Measurements from ENCODE around the gene SARDH. TPM values are rescaled to one million over a fixed set of nuclear protein-coding genes. Genes with fewer than 3 reads are reported as not detected.

Gene SARDH
- total and polyA plus RNA-seq, 5 donors, result 1.7 to 3.2 (median 2.7) TPM

GRCh38 chr9:133717113-133718031 lies 20.8 kb downstream of the SARDH start:
- peak in 2 of 3 donors; percentile 46 to 57 for DNase-seq
- Histone ChIP-seq H3K9me3 (ENCODE audit: control insufficient read depth, low read length) (no peaks in the 10 kb centered on the region), H3K27ac (ENCODE audit: low read length) (no peak overlapping the region), H3K27me3 (ENCODE audit: control insufficient read depth, insufficient read depth) (no peaks in the 10 kb centered on the region), H3K4me3 (ENCODE audit: low read length) (no peak overlapping the region), H3K4me1 (ENCODE audit: control insufficient read depth, insufficient read depth, low read length) (peaks cover 7% of the 10 kb centered on the region)
- intact Hi-C loops (cut with DNase I), result loop anchor here in 1 of 4 donors (2.0 to 10.0 kb wide), 2 partner anchors 185 to 303 kb away; partner anchors contain the start of gene REXO4
- WGBS, result 94% methylated on average over 20 of the region's 20 CpGs
- ATAC-seq, result no peak

DNA sequence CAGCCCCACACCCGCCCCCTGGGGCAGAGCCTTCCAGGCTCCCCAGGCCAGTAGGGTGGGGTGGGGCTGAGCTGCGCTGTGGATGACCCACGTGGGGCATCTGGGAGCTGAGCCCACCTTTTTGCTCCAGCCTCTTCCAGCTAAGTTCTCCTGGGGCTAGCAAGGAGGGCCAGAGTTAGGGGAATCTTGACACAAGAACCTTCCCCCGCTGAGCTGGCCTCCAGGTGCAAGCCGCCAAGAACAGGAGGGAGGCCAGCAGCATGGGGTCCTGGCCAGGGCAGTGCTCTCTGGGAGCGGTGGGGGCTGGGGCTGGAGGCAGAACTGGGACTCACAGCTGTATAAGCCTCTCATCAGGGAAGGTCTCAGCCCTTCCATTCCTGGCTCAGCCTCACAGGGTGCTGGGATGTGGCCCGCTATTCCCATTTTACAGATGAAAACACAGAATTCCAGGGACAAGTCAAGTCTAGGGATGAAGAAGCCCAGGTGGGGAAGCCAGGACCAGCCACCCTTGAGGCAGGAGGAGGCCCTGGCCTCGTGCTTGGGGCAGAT lies 21.5 kb downstream of the SARDH start:
- no peak overlapping the region for H3K4me3 ChIP-seq (ENCODE audit: low read length)
- ATAC-seq (peak; percentile 55), DNase-seq (peak; percentile 74 to 89 (median 84))
- peaks cover 7% of the 10 kb centered on the region for H3K4me1 ChIP-seq (ENCODE audit: control insufficient read depth, insufficient read depth, low read length)
- WGBS, result 69% methylated on average over 8 of the region's 8 CpGs
- H3K27ac ChIP-seq (ENCODE audit: low read length), result no peak overlapping the region
- intact Hi-C loops (cut with DNase I), result loop anchor here in 1 of 4 donors (2.0 to 10.0 kb wide), 2 partner anchors 184 to 302 kb away; partner anchors contain the start of gene REXO4
- no peaks in the 10 kb centered on the region for H3K27me3 ChIP-seq (ENCODE audit: control insufficient read depth, insufficient read depth)
- no peaks in the 10 kb centered on the region for H3K9me3 ChIP-seq (ENCODE audit: control insufficient read depth, low read length)

DNA sequence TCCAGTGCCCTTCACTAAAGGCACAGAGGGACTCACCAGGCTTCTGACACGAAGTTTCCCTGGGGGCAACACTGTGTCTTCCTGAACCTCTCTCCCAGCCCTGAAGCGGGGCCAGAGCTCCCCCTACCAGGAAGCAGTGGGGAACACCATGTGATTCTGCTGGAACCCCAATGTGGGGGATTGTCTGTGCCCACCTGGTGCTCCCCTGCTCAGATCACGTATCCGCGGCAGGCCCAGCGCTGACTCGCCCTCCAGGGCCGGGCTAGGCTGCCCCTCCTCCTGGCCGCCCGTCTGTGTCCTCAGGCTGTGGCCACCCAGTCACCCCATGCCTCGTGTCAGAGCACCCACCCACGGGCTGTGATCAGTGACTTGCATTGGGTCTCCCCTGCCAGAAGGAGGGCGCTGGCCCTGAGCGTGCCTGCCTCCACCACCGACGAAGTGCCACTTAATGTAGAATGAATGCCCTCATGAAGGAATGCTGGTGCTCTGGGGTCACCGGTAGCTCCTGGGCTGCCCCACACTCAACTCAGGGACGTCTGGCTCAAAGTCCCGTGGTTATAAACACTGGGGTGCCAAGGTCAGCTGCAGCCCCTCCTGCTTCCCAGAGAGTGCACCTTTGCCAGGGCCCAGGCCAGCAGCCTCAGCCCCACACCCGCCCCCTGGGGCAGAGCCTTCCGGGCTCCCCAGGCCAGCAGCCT lies 22.1 kb downstream of the SARDH start:
- WGBS, result 54% methylated on average over 21 of the region's 21 CpGs
- intact Hi-C loops (cut with DNase I), result loop anchor here in 1 of 4 donors (2.0 to 10.0 kb wide), 2 partner anchors 183 to 301 kb away; partner anchors contain the start of gene REXO4
- Histone ChIP-seq H3K27me3 (ENCODE audit: control insufficient read depth, insufficient read depth) (no peaks in the 10 kb centered on the region), H3K4me1 (ENCODE audit: control insufficient read depth, insufficient read depth, low read length) (peaks cover 7% of the 10 kb centered on the region), H3K27ac (ENCODE audit: low read length) (peak overlapping the region; percentile 43), H3K9me3 (ENCODE audit: control insufficient read depth, low read length) (no peaks in the 10 kb centered on the region), H3K4me3 (ENCODE audit: low read length) (no peak overlapping the region)
- DNase-seq (peak in 2 of 3 donors; percentile 76 to 77), ATAC-seq (peak; percentile 13 to 15)

GRCh38 chr9:133715295-133715865 lies 22.8 kb downstream of the SARDH start:
- H3K4me3 ChIP-seq (ENCODE audit: low read length), result no peak overlapping the region
- DNase-seq (peak; percentile 80 to 89 (median 88)), ATAC-seq (peak; percentile 56 to 60)
- intact Hi-C loops (cut with DNase I), result loop anchor here in 1 of 4 donors (10.0 kb wide), 1 partner anchor 301 kb away; the partner anchor contains the start of gene REXO4
- 34% methylated on average over 23 of the region's 23 CpGs for WGBS
- peaks cover 7% of the 10 kb centered on the region for H3K4me1 ChIP-seq (ENCODE audit: control insufficient read depth, insufficient read depth, low read length)
- no peaks in the 10 kb centered on the region for H3K9me3 ChIP-seq (ENCODE audit: control insufficient read depth, low read length)
- peak overlapping the region; percentile 43 for H3K27ac ChIP-seq (ENCODE audit: low read length)
- H3K27me3 ChIP-seq (ENCODE audit: control insufficient read depth, insufficient read depth), result no peaks in the 10 kb centered on the region

GRCh38 chr9:133714606-133715294 lies 23.4 kb downstream of the SARDH start:
- 52% methylated on average over 15 of the region's 15 CpGs for WGBS
- ATAC-seq (peak; percentile 59 to 69), DNase-seq (peak; percentile 82 to 93 (median 90))
- Histone ChIP-seq H3K27ac (ENCODE audit: low read length) (peak overlapping the region; percentile 21), H3K4me1 (ENCODE audit: control insufficient read depth, insufficient read depth, low read length) (peaks cover 7% of the 10 kb centered on the region), H3K9me3 (ENCODE audit: control insufficient read depth, low read length) (no peaks in the 10 kb centered on the region), H3K27me3 (ENCODE audit: control insufficient read depth, insufficient read depth) (no peaks in the 10 kb centered on the region), H3K4me3 (ENCODE audit: low read length) (no peak overlapping the region)
- intact Hi-C loops (cut with DNase I), result loop anchor here in 1 of 4 donors (5.0 to 10.0 kb wide), 2 partner anchors 127 to 300 kb away; partner anchors contain the start of gene REXO4

DNA sequence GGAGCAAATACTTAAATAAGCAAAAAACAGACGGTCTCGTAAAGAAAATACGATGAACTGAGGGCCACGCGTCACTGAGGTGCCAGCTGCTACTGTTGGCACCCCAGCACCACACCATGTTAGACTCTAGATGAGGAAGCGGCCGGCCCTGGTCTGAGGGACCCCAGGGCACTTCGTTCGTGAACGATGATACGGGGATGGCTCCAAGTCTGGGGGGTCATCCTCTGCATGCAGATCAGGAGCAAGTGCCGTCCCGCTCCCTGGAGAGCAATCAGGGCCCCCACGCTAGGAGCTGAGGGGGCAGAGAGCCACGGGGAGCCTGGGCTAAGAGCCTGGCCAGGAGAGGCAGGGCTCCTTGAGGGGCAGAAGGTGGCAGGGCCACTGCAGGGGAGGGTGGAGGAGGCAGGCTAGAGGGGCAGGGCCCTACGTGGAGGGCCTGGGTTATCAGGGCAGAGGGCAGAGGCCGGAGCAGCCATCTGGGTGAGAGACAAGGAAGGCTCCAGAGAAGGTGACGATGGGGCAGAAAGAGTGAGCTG lies 24.1 kb downstream of the SARDH start:
- no peak for ATAC-seq
- intact Hi-C loops (cut with DNase I), result loop anchor here in 1 of 4 donors (5.0 to 10.0 kb wide), 2 partner anchors 127 to 299 kb away; partner anchors contain the start of gene REXO4
- Histone ChIP-seq H3K4me3 (ENCODE audit: low read length) (no peak overlapping the region), H3K27ac (ENCODE audit: low read length) (peak overlapping the region; percentile 10), H3K9me3 (ENCODE audit: control insufficient read depth, low read length) (no peaks in the 10 kb centered on the region), H3K4me1 (ENCODE audit: control insufficient read depth, insufficient read depth, low read length) (peaks cover 7% of the 10 kb centered on the region), H3K27me3 (ENCODE audit: control insufficient read depth, insufficient read depth) (no peaks in the 10 kb centered on the region)
- peak in 1 of 3 donors; percentile 53 for DNase-seq
- WGBS, result 89% methylated on average over 18 of the region's 18 CpGs

- Histone ChIP-seq H3K4me3 (ENCODE audit: low read length) (no peak overlapping the region), H3K27me3 (ENCODE audit: control insufficient read depth, insufficient read depth) (no peaks in the 10 kb centered on the region), H3K27ac (ENCODE audit: low read length) (no peak overlapping the region), H3K9me3 (ENCODE audit: control insufficient read depth, low read length) (no peaks in the 10 kb centered on the region), H3K4me1 (ENCODE audit: control insufficient read depth, insufficient read depth, low read length) (peaks cover 7% of the 10 kb centered on the region)
- no peak for ATAC-seq
- DNase-seq, result peak in 1 of 3 donors; percentile 51
- WGBS, result 81% methylated on average over 25 of the region's 25 CpGs
- intact Hi-C loops (cut with DNase I), result loop anchor here in 1 of 4 donors (5.0 to 10.0 kb wide), 2 partner anchors 126 to 299 kb away; partner anchors contain the start of gene REXO4
Measured at GRCh38 chr9:133713150-133713959, 24.8 kb downstream of the SARDH start.

- ATAC-seq, result no peak
- intact Hi-C loops (cut with DNase I), result loop anchor here in 1 of 4 donors (5.0 to 10.0 kb wide), 2 partner anchors 125 to 298 kb away; partner anchors contain the start of gene REXO4
- H3K4me3 ChIP-seq (ENCODE audit: low read length), result no peak overlapping the region
- WGBS, result 85% methylated on average over 22 of the region's 22 CpGs
- no peak overlapping the region for H3K27ac ChIP-seq (ENCODE audit: low read length)
- H3K4me1 ChIP-seq (ENCODE audit: control insufficient read depth, insufficient read depth, low read length), result peaks cover 7% of the 10 kb centered on the region
- H3K27me3 ChIP-seq (ENCODE audit: control insufficient read depth, insufficient read depth), result no peaks in the 10 kb centered on the region
- peak in 1 of 3 donors; percentile 48 for DNase-seq
- no peaks in the 10 kb centered on the region for H3K9me3 ChIP-seq (ENCODE audit: control insufficient read depth, low read length)
Measured at GRCh38 chr9:133712221-133713100, 25.7 kb downstream of the SARDH start.

Data from right cardiac atrium (tissue), 5 donors.